K562 (cell line): Measurements from ENCODE around the gene PSRC1. TPM values are rescaled to one million over a fixed set of nuclear protein-coding genes. Genes with fewer than 3 reads are reported as not detected.
A peak's percentile ranks its signal among the peaks of the same experiment; 100 is the strongest.

Source experiments
- ATAC-seq: fragments of 200-7000 bp; cut with Tn5 transposase; 3 replicates; pipeline ENCODE4 v1.9.1; 2020; ENCODE audit warnings: moderate library complexity
- BruUV-seq: library from RNA; stranded (reverse); fragments of 400-500 nt; replicated peaks from 2 replicates; lab custom pipeline; 2021; lab: Mats Ljungman, UMichigan
- CTCF ChIA-PET: fragments of 300-600 bp; formaldehyde crosslinking; extraction: SDS; loops from one replicate; lab custom pipeline; 2021; ENCODE audit warnings: low intra/inter-chr PET ratio; lab: Yijun Ruan, JAX
- POLR2A ChIA-PET: fragments of 300-600, 350-650 bp; sonication (Branson Sonifier 250); formaldehyde crosslinking; extraction: SDS; loops from one replicate; lab custom pipeline; 2021; ENCODE audit warnings: antibody characterized with exemption, inconsistent platforms; lab: Yijun Ruan, JAX
- DNase-seq, 4 experiments: peaks; one replicate each; pipeline versions ENCODE4 v3.0.0 to v3.0.0-alpha.2; 2011 to 2018; ENCODE audit warnings: low spot score in 3 of 4, mixed read lengths in 3 of 4; ENCODE audit errors: extremely low read depth in 1 of 4
- FAIRE-seq: peaks from 2 replicates; lab custom pipeline; 2011; peaks lifted over from hg19 to GRCh38; lab: Jason Lieb, UNC
- H2AFZ ChIP-seq: 2 replicates; pipeline ENCODE4 v1.6.0; 2011; ENCODE audit warnings: low read depth, low read length, control low read depth, inconsistent platforms
- H3K27ac ChIP-seq: fragments of 200-600 bp; 3 replicates; pipeline ENCODE4 v1.8.0; 2011; ENCODE audit warnings: low read depth, mild to moderate bottlenecking, control low read depth, inconsistent platforms, low read length, moderate library complexity, mixed read lengths; ENCODE audit errors: extremely low read depth
- H3K27me3 ChIP-seq, 2 experiments: fragments of 300-600 bp in 1 of 2; 2 replicates in 1 of 2; 3 replicates in 1 of 2; pipeline versions ENCODE4 v1.6.0 to v1.8.0; 2011; ENCODE audit warnings: inconsistent platforms in 2 of 2, low read length in 2 of 2, mild to moderate bottlenecking in 1 of 2, mixed read lengths in 1 of 2, moderate library complexity in 1 of 2; ENCODE audit not compliant: control insufficient read depth in 2 of 2, insufficient read depth in 2 of 2
- H3K36me3 ChIP-seq: fragments of 300-600 bp; 3 replicates; pipeline ENCODE4 v1.8.0; 2011; ENCODE audit warnings: mild to moderate bottlenecking, low read length, inconsistent platforms; ENCODE audit not compliant: control insufficient read depth, insufficient read depth
- H3K4me1 ChIP-seq, 2 experiments: fragments of 200-600 bp in 1 of 2; replicated peaks in 1 of 2; 2 replicates in 1 of 2; 3 replicates in 1 of 2; pipeline versions ENCODE4 v1.5.1 to v1.8.0; 2011; ENCODE audit warnings: inconsistent platforms in 2 of 2, low read length in 2 of 2, mild to moderate bottlenecking in 1 of 2, mixed read lengths in 1 of 2, moderate library complexity in 1 of 2; ENCODE audit not compliant: control insufficient read depth in 2 of 2, insufficient read depth in 2 of 2
- H3K4me2 ChIP-seq: 2 replicates; pipeline ENCODE4 v1.6.1; 2011; ENCODE audit warnings: low read length, control low read depth, inconsistent platforms, mixed read lengths; ENCODE audit not compliant: insufficient read depth
- H3K4me3 ChIP-seq: fragments of 200-600 bp; sonication (generic), shearing (Covaris generic); 2 replicates; pipeline ENCODE4 v1.5.1; 2016; ENCODE audit warnings: control low read depth, inconsistent platforms
- H3K79me2 ChIP-seq: fragments of 200-600 bp; 3 replicates; pipeline ENCODE4 v1.8.0; 2011; ENCODE audit warnings: low read length, inconsistent platforms; ENCODE audit not compliant: control insufficient read depth, insufficient read depth
- H3K9ac ChIP-seq, 2 experiments: 2 replicates each; pipeline versions ENCODE4 v1.6.0 to v1.6.1; 2011; ENCODE audit warnings: low read depth in 2 of 2, low read length in 2 of 2, control low read depth in 1 of 2, inconsistent platforms in 1 of 2, mild to moderate bottlenecking in 1 of 2, mixed read lengths in 1 of 2; ENCODE audit not compliant: insufficient read depth in 1 of 2
- H3K9me1 ChIP-seq: one replicate; pipeline ENCODE4 v1.6.0; 2011; ENCODE audit warnings: inconsistent platforms, mild to moderate bottlenecking, low read length, moderate library complexity; ENCODE audit not compliant: control insufficient read depth, insufficient read depth
- H3K9me3 ChIP-seq: replicated peaks from 2 replicates; pipeline ENCODE4 v1.5.1; 2011; ENCODE audit warnings: low read depth, low read length, inconsistent platforms; ENCODE audit not compliant: control insufficient read depth, insufficient read depth
- H4K20me1 ChIP-seq: replicated peaks from 2 replicates; pipeline ENCODE4 v1.6.1; 2011; ENCODE audit warnings: low read length, inconsistent platforms, mixed read lengths; ENCODE audit not compliant: control insufficient read depth, insufficient read depth
- CBX3 ChIP-seq, 2 experiments: IDR thresholded peaks; 1 replicate in 1 of 2; 2 replicates in 1 of 2; pipeline ENCODE4 v1.6.1; 2012; ENCODE audit warnings: inconsistent platforms in 2 of 2, low read length in 2 of 2, borderline replicate concordance in 1 of 2, control low read depth in 1 of 2
- DMBX1 ChIP-seq: fragments of 250-450 bp; sonication (Bioruptor Pico); IDR thresholded peaks from 2 replicates; pipeline ENCODE4 v1.8.0; 2022; ENCODE audit warnings: inconsistent platforms, mild to moderate bottlenecking, moderate library complexity, borderline replicate concordance
- PHB2 ChIP-seq: fragments of 450-650 bp; IDR thresholded peaks from 2 replicates; pipeline ENCODE4 v1.6.1; 2017; ENCODE audit warnings: low read depth
- SP1 ChIP-seq: sonication (generic); formaldehyde crosslinking; IDR thresholded peaks from 2 replicates; pipeline ENCODE4 v1.8.1; 2022; ENCODE audit warnings: mild to moderate bottlenecking, missing genetic modification reagents
- TOE1 ChIP-seq, 2 experiments: fragments of 450-650 bp in 1 of 2; sonication (generic) in 1 of 2; formaldehyde crosslinking in 1 of 2; IDR thresholded peaks; 2 replicates each; pipeline versions ENCODE4 v1.7.1 to v1.8.0; 2016 to 2022; ENCODE audit warnings: borderline replicate concordance in 2 of 2, mild to moderate bottlenecking in 2 of 2, antibody characterized with exemption in 1 of 2, inconsistent platforms in 1 of 2, low read depth in 1 of 2, missing genetic modification reagents in 1 of 2, moderate library complexity in 1 of 2
- ZFP36 ChIP-seq: fragments of 150-350 bp; IDR thresholded peaks from 2 replicates; pipeline ENCODE4 v1.6.1; 2018; ENCODE audit warnings: low read length, low read depth; ENCODE audit not compliant: partially characterized antibody
- ZNF263 ChIP-seq: sonication (generic); formaldehyde crosslinking; IDR thresholded peaks from 2 replicates; pipeline ENCODE4 v1.8.0; 2022; ENCODE audit warnings: mild to moderate bottlenecking, missing genetic modification reagents, borderline replicate concordance
- WGBS: fragments of 100-300 bp; shearing (Covaris generic); methylation state at CpG from one replicate; pipeline ENCODE4 v1.1.6; 2016; ENCODE audit warnings: low coverage, mixed read lengths; ENCODE audit not compliant: insufficient coverage; ENCODE audit errors: missing lambda C conversion rate; 5-methylcytosine and 5-hydroxymethylcytosine counted together
- in situ Hi-C: fragments of 300-500 bp; cut with MboI; formaldehyde crosslinking; loops from 4 replicates; pipeline ENCODE4 v1.15.0; 2018; ENCODE audit warnings: inconsistent platforms, mixed read lengths
- intact Hi-C: fragments of 100-400 bp; cut with micrococcal nuclease; formaldehyde crosslinking; loops from 2 replicates; pipeline ENCODE4 v1.14.2; 2022
- polyA plus RNA-seq, 8 experiments: library from polyadenylated mRNA; depleted of rRNA in 4 of 8; stranded (reverse) in 5 of 8; unstranded in 3 of 8; fragments of >200 nt; fragmentation: Nextera tagmentation in 2 of 8; fragmentation: Illumina TruSeq in 1 of 8; extraction: Ambion mirVana in 2 of 8; extraction: Trizol in 1 of 8; gene quantifications; 2 replicates each; pipeline versions ENCODE4 v1.2.1 to v1.2.3, GENCODE V29; 2011 to 2014; ENCODE audit warnings: inconsistent platforms in 1 of 8, missing spikeins in 1 of 8
- total RNA-seq, 7 experiments: library from RNA; depleted of rRNA in 6 of 7; stranded (reverse); fragments of >200 nt in 6 of 7; fragmentation: Illumina TruSeq in 2 of 7; extraction: Trizol in 2 of 7; gene quantifications; 2 replicates each; pipeline versions ENCODE4 v1.2.1 to v1.2.3, GENCODE V29; 2011 to 2021; ENCODE audit warnings: low replicate concordance in 1 of 7
- TF ChIP-seq, protein P1 (sequence below), 2 experiments: fragments of 450-650 bp; IDR thresholded peaks; 2 replicates each; pipeline ENCODE4 v1.6.1; 2016; ENCODE audit warnings: mild to moderate bottlenecking in 2 of 2, borderline replicate concordance in 1 of 2, low read depth in 1 of 2, moderate library complexity in 1 of 2

The PSRC1 gene
- total and polyA plus RNA-seq, 9 of the 15 experiments (the other 6 are each of a cell fraction or from before 2014, with no cell fraction given): 6.5 to 65.2 (median 39.3) TPM

- Histone ChIP-seq H3K27ac (no peak overlapping the region), H3K27me3 (no peaks in the 10 kb centered on the region), H3K9ac (no peak overlapping the region; a peak in 1 of 4 replicates), H3K79me2 (no peaks in the 10 kb centered on the region), H3K9me1 (no peaks in the 10 kb centered on the region), H3K4me1 (peaks cover 7 to 26% of the 10 kb centered on the region in 2 experiments; a peak in 4 of 5 replicates), H2AFZ (peak overlapping the region; percentile 67), H3K4me2 (no peak overlapping the region), H3K9me3 (no peaks in the 10 kb centered on the region), H4K20me1 (no peaks in the 10 kb centered on the region), H3K4me3 (no peak overlapping the region), H3K36me3 (no peaks in the 10 kb centered on the region)
- intact Hi-C loops (no loop called here), in situ Hi-C loops (no loop called here)
- FAIRE-seq: no peak
- TF ChIP-seq, protein P1, sequence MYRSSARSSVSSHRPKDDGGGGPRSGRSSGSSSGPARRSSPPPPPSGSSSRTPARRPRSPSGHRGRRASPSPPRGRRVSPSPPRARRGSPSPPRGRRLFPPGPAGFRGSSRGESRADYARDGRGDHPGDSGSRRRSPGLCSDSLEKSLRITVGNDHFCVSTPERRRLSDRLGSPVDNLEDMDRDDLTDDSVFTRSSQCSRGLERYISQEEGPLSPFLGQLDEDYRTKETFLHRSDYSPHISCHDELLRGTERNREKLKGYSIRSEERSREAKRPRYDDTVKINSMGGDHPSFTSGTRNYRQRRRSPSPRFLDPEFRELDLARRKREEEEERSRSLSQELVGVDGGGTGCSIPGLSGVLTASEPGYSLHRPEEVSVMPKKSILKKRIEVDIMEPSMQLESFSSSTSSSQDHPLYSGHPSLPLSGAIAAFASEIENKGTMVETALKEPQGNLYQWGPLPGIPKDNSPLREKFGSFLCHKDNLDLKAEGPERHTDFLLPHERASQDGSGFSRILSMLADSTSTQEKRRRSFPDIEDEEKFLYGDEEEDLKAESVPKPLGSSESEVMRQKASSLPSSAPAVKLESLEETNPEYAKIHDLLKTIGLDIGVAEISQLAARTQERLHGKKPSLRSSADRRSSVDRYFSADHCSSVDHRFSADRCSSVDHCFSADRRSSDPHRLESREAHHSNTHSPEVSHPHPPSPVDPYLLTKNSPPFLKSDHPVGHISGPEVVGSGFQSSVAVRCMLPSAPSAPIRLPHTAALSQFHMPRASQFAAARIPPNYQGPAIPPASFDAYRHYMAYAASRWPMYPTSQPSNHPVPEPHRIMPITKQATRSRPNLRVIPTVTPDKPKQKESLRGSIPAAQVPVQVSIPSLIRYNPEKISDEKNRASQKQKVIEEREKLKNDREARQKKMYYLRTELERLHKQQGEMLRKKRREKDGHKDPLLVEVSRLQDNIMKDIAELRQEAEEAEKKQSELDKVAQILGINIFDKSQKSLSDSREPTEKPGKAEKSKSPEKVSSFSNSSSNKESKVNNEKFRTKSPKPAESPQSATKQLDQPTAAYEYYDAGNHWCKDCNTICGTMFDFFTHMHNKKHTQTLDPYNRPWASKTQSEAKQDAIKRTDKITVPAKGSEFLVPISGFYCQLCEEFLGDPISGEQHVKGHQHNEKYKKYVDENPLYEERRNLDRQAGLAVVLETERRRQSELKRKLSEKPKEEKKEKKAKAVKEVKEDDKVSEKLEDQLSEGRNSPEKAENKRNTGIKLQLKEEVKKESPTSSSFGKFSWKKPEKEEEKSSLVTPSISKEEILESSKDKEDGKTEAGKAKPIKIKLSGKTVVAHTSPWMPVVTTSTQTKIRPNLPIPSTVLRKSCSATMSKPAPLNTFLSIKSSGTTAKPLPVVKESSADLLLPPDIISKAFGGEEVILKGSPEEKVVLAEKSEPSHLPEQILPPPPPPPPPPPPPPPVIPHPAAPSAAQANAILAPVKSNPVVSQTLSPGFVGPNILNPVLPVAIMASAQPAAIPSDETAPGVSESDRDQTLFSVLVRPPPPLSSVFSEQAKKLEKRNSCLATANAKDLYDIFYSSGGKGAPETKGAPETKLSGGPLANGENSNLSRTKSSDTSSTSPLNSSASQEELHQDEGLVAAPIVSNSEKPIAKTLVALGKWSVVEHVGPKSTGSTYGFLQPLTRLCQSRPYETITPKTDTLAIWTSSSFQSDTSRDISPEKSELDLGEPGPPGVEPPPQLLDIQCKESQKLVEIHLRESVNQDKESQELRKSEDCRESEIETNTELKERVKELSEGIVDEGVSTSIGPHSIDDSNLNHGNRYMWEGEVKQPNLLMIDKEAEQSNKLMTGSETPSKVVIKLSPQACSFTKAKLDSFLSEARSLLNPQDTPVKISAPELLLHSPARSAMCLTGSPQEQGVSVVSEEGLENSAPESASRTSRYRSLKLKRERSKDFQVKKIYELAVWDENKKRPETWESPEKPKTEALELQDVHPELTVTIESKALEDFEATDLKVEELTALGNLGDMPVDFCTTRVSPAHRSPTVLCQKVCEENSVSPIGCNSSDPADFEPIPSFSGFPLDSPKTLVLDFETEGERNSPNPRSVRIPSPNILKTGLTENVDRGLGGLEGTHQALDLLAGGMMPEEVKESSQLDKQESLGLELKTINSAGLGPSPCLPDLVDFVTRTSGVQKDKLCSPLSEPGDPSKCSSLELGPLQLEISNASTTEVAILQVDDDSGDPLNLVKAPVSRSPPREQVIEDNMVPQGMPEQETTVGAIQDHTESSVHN (IDR thresholded peaks at IDR 0.05; ENCODE audit: borderline replicate concordance in 1 of 2, low read depth in 1 of 2): no peak
- TF ChIP-seq PHB2 (no peak), TOE1 (IDR thresholded peaks at IDR 0.05; ENCODE audit: borderline replicate concordance) (no peak), TOE1 (CRISPR knock-in tag; IDR thresholded peaks at IDR 0.05; ENCODE audit: borderline replicate concordance, low read depth) (no peak), ZNF263 (CRISPR knock-in tag) (0 out of 2 replicates have a peak, but pooled peaks have one; percentile 30), SP1 (CRISPR knock-in tag) (no peak), DMBX1 (CRISPR knock-in tag) (no peak), ZFP36 (peak; percentile 74), CBX3 (IDR thresholded peaks at IDR 0.05; ENCODE audit: borderline replicate concordance in 1 of 2, low read length in 2 of 2) (no peak)
- CTCF ChIA-PET: no interaction called here
- DNase-seq: no peak
- no peak; the same call in 2 of the 3 replicates for ATAC-seq
- WGBS: 65% methylated on average over 8 of the region's 9 CpGs
- BruUV-seq: no TSS peak
- POLR2A ChIA-PET: interaction anchor here (0.8 to 1.3 kb wide), 4 partner anchors 11 to 46 kb away, joined by 3 to 5 read pairs (median 4); no protein-coding TSS in a partner anchor
Measured at GRCh38 chr1:109292364-109292763, 9.4 kb upstream of the PSRC1 start.
